ENCODE measurements around the gene CNOT6.

The CNOT6 gene

GRCh38 chr5:180599590-180599914 lies 105.4 kb downstream of the CNOT6 start:
- Histone ChIP-seq H3K36me3 (ENCODE audit: insufficient read depth, low read length) (no peaks in the 10 kb centered on the region), H3K4me3 (ENCODE audit: low read depth in 1 of 2, low read length in 2 of 2) (no peak overlapping the region), H3K27me3 (ENCODE audit: insufficient read depth, low read length, poor library complexity) (no peaks in the 10 kb centered on the region), H3K4me1 (ENCODE audit: insufficient read depth, low read length) (no peaks in the 10 kb centered on the region), H3K4me2 (ENCODE audit: insufficient read depth, low read length) (no peak overlapping the region), H3K9ac (ENCODE audit: low read depth, low read length) (no peak overlapping the region), H3K9me3 (ENCODE audit: insufficient read depth, low read length, severe bottlenecking) (no peaks in the 10 kb centered on the region), H2AFZ (ENCODE audit: low read depth, low read length) (no peak overlapping the region), H3K79me2 (ENCODE audit: insufficient read depth, low read length) (no peaks in the 10 kb centered on the region), H3K27ac (ENCODE audit: low read length) (no peak overlapping the region), H4K20me1 (ENCODE audit: insufficient read depth, low read length) (no peaks in the 10 kb centered on the region)
- no peak for TF ChIP-seq EZH2 (IDR thresholded peaks at IDR 0.05; ENCODE audit: borderline replicate concordance, low read depth, low read length, severe bottlenecking)
- TF ChIP-seq CTCF (IDR thresholded peaks at IDR 0.05; ENCODE audit: borderline replicate concordance, extremely low read depth, low read length, poor library complexity, severe bottlenecking): no peak
- no peak for DNase-seq
- no peak for ATAC-seq (ENCODE audit: insufficient read depth, low read depth)

GRCh38 chr5:180599981-180600553 lies 105.9 kb downstream of the CNOT6 start:
- H3K79me2 ChIP-seq (ENCODE audit: insufficient read depth, low read length): no peaks in the 10 kb centered on the region
- H2AFZ ChIP-seq (ENCODE audit: low read depth, low read length): no peak overlapping the region
- H3K36me3 ChIP-seq (ENCODE audit: insufficient read depth, low read length): no peaks in the 10 kb centered on the region
- H3K9ac ChIP-seq (ENCODE audit: low read depth, low read length): no peak overlapping the region
- H4K20me1 ChIP-seq (ENCODE audit: insufficient read depth, low read length): no peaks in the 10 kb centered on the region
- no peaks in the 10 kb centered on the region for H3K27me3 ChIP-seq (ENCODE audit: insufficient read depth, low read length, poor library complexity)
- TF ChIP-seq CTCF (IDR thresholded peaks at IDR 0.05; ENCODE audit: borderline replicate concordance, extremely low read depth, low read length, poor library complexity, severe bottlenecking) (no peak), EZH2 (IDR thresholded peaks at IDR 0.05; ENCODE audit: borderline replicate concordance, low read depth, low read length, severe bottlenecking) (no peak)
- no peaks in the 10 kb centered on the region for H3K4me1 ChIP-seq (ENCODE audit: insufficient read depth, low read length)
- DNase-seq (no peak), ATAC-seq (ENCODE audit: insufficient read depth, low read depth) (no peak)
- H3K9me3 ChIP-seq (ENCODE audit: insufficient read depth, low read length, severe bottlenecking): no peaks in the 10 kb centered on the region
- H3K4me2 ChIP-seq (ENCODE audit: insufficient read depth, low read length): no peak overlapping the region
- H3K27ac ChIP-seq (ENCODE audit: low read length): no peak overlapping the region
- H3K4me3 ChIP-seq (ENCODE audit: low read depth in 1 of 2, low read length in 2 of 2): no peak overlapping the region

- no peaks in the 10 kb centered on the region for H3K79me2 ChIP-seq (ENCODE audit: insufficient read depth, low read length)
- H3K27me3 ChIP-seq (ENCODE audit: insufficient read depth, low read length, poor library complexity): no peaks in the 10 kb centered on the region
- no peak overlapping the region for H2AFZ ChIP-seq (ENCODE audit: low read depth, low read length)
- no peaks in the 10 kb centered on the region for H3K4me1 ChIP-seq (ENCODE audit: insufficient read depth, low read length)
- H3K4me2 ChIP-seq (ENCODE audit: insufficient read depth, low read length): no peak overlapping the region
- TF ChIP-seq EZH2 (IDR thresholded peaks at IDR 0.05; ENCODE audit: borderline replicate concordance, low read depth, low read length, severe bottlenecking) (no peak), CTCF (IDR thresholded peaks at IDR 0.05; ENCODE audit: borderline replicate concordance, extremely low read depth, low read length, poor library complexity, severe bottlenecking) (no peak)
- DNase-seq (no peak), ATAC-seq (ENCODE audit: insufficient read depth, low read depth) (no peak)
- no peak overlapping the region for H3K9ac ChIP-seq (ENCODE audit: low read depth, low read length)
- no peak overlapping the region for H3K27ac ChIP-seq (ENCODE audit: low read length)
- no peaks in the 10 kb centered on the region for H4K20me1 ChIP-seq (ENCODE audit: insufficient read depth, low read length)
- H3K9me3 ChIP-seq (ENCODE audit: insufficient read depth, low read length, severe bottlenecking): no peaks in the 10 kb centered on the region
- no peak overlapping the region for H3K4me3 ChIP-seq (ENCODE audit: low read depth in 1 of 2, low read length in 2 of 2)
- H3K36me3 ChIP-seq (ENCODE audit: insufficient read depth, low read length): no peaks in the 10 kb centered on the region
Observed at GRCh38 chr5:180600554-180601041, 106.4 kb downstream of the CNOT6 start.
